NT2/D1 (cell line): ENCODE results near the gene FHOD1.

Experiments
- DNase-seq: peaks from one replicate; pipeline ENCODE4 v3.0.0-alpha.2; 2011; ENCODE audit warnings: low read depth, low spot score
- H3K27me3 ChIP-seq: 2 replicates; pipeline ENCODE4 v1.6.0; 2011; ENCODE audit warnings: mild to moderate bottlenecking; ENCODE audit not compliant: insufficient read length, insufficient read depth
- H3K36me3 ChIP-seq: 2 replicates; pipeline ENCODE4 v1.6.1; 2011; ENCODE audit warnings: mild to moderate bottlenecking, low read length, mixed read lengths; ENCODE audit not compliant: insufficient read depth, insufficient read length
- H3K4me1 ChIP-seq: 2 replicates; pipeline ENCODE4 v1.5.1; 2011; ENCODE audit not compliant: insufficient read depth, insufficient read length
- H3K4me3 ChIP-seq: 2 replicates; pipeline ENCODE4 v1.5.1; 2011; ENCODE audit warnings: low read depth; ENCODE audit not compliant: insufficient read length
- H3K9ac ChIP-seq: 2 replicates; pipeline ENCODE4 v1.6.0; 2011; ENCODE audit warnings: low read depth; ENCODE audit not compliant: insufficient read length
- H3K9me3 ChIP-seq: 2 replicates; pipeline ENCODE4 v1.5.1; 2011; ENCODE audit warnings: mild to moderate bottlenecking, low read length; ENCODE audit not compliant: insufficient read depth
- SUZ12 ChIP-seq: IDR thresholded peaks from 2 replicates; pipeline ENCODE4 v1.6.1; 2011; ENCODE audit not compliant: insufficient read length, insufficient read depth; ENCODE audit errors: extremely low read depth
- YY1 ChIP-seq: IDR thresholded peaks from 2 replicates; pipeline ENCODE4 v1.6.1; 2011; ENCODE audit not compliant: insufficient read length, insufficient read depth
- ZNF274 ChIP-seq: IDR thresholded peaks from 2 replicates; pipeline ENCODE4 v1.6.1; 2011; ENCODE audit warnings: mild to moderate bottlenecking, low read depth, low read length

FHOD1 gene

GRCh38 chr16:67228034-67228785 lies 19.1 kb downstream of the FHOD1 start:
- Histone ChIP-seq H3K4me1 (peaks cover 5% of the 10 kb centered on the region), H3K4me3 (peak overlapping the region; percentile 97), H3K27me3 (peaks cover 10% of the 10 kb centered on the region), H3K36me3 (peaks cover 50% of the 10 kb centered on the region), H3K9ac (peak overlapping the region; percentile 97), H3K9me3 (no peaks in the 10 kb centered on the region)
- TF ChIP-seq ZNF274: no peak
- no peak for TF ChIP-seq YY1
- no peak for TF ChIP-seq SUZ12
- no peak for DNase-seq

GRCh38 chr16:67227567-67227921 lies 19.7 kb downstream of the FHOD1 start:
- Histone ChIP-seq H3K36me3 (peaks cover 48% of the 10 kb centered on the region), H3K27me3 (peaks cover 10% of the 10 kb centered on the region), H3K9me3 (no peaks in the 10 kb centered on the region), H3K4me3 (peak overlapping the region; percentile 97), H3K4me1 (peaks cover 5% of the 10 kb centered on the region), H3K9ac (peak overlapping the region; percentile 97)
- no peak for DNase-seq
- no peak for TF ChIP-seq ZNF274
- no peak for TF ChIP-seq YY1
- no peak for TF ChIP-seq SUZ12

- TF ChIP-seq YY1 (peak; percentile 63), SUZ12 (no peak)
- H3K4me3 ChIP-seq: peak within 1 kb of the TSS; percentile 97
Observed at GRCh38 chr16:67226804-67227566, 20.3 kb downstream of the FHOD1 start, which contains the start of gene TMEM208. Gene TMEM208 (plus strand): TSS chr16:67227130. CDS start chr16:67227219, 89 bp downstream.

GRCh38 chr16:67226295-67226803 lies 20.9 kb downstream of the FHOD1 start:
- peaks cover 10% of the 10 kb centered on the region for H3K27me3 ChIP-seq
- peaks cover 5% of the 10 kb centered on the region for H3K4me1 ChIP-seq
- peak overlapping the region; percentile 70 for H3K9ac ChIP-seq
- peaks cover 37% of the 10 kb centered on the region for H3K36me3 ChIP-seq
- TF ChIP-seq YY1 (no peak), ZNF274 (no peak), SUZ12 (no peak)
- H3K9me3 ChIP-seq: no peaks in the 10 kb centered on the region
- no peak for DNase-seq
- peak overlapping the region; percentile 97 for H3K4me3 ChIP-seq

More at GRCh38 chr16:67226804-67227566, 20.3 kb downstream of the FHOD1 start, which contains the start of gene TMEM208:
- peak; percentile 99 for DNase-seq
- H3K27me3 ChIP-seq: peaks cover 10% of the 10 kb centered on the region
- H3K4me1 ChIP-seq: peaks cover 5% of the 10 kb centered on the region
- H3K9me3 ChIP-seq: no peaks in the 10 kb centered on the region
- peaks cover 44% of the 10 kb centered on the region for H3K36me3 ChIP-seq
- peak within 1 kb of the TSS; percentile 97 for H3K9ac ChIP-seq

- H3K9ac ChIP-seq: no peak overlapping the region
- TF ChIP-seq YY1: no peak
- TF ChIP-seq SUZ12: no peak
- TF ChIP-seq ZNF274: no peak
- H3K36me3 ChIP-seq: peaks cover 14% of the 10 kb centered on the region
- H3K9me3 ChIP-seq: no peaks in the 10 kb centered on the region
- peaks cover 10% of the 10 kb centered on the region for H3K27me3 ChIP-seq
- no peak for DNase-seq
- H3K4me1 ChIP-seq: peaks cover 5% of the 10 kb centered on the region
- no peak overlapping the region for H3K4me3 ChIP-seq
Observed at GRCh38 chr16:67223992-67224391, 23.3 kb downstream of the FHOD1 start.

DNA sequence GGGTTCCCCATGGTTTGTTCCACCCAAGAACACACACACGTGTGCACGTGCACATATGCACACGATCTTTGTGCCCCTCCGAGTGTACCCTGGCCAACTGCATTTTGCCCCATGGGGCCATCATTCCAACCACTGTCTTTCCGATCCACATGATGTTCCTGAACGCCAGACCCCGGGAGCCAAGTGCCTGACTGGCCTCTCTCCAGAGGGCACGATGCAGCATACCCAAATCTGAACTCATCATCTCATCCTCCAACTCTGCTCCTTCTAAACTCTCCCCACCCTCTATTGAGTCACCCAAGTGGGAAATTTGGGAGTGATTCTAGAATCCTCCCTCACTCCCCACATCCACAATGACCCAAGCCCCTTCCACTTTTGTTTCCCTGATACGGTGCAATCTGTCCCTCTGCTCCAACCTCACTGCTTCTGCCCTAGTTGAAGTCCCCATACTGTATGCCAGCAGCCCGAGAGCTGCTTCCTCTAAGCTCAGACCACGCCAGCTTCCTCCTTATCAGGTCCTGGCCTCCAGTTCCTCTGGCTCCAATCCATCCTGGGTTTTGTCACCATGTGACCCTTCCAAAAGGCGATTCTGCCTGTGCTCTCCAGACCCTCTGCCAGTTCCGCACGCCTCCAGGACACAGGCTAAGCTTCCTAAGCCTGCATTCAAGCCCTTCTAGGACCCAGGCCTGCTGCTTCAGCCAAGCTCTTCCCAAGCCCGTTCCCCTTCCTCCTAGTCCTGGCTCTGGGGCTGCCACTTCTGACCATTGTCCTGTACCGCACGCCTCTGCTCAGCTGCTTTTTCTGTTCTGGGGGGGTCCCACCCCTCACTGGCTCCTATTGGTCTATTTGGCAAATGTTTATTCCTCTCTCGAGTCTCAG lies 30.4 kb downstream of the FHOD1 start:
- Histone ChIP-seq H3K9me3 (no peaks in the 10 kb centered on the region), H3K27me3 (peaks cover 19% of the 10 kb centered on the region), H3K36me3 (no peaks in the 10 kb centered on the region), H3K9ac (no peak overlapping the region), H3K4me3 (no peak overlapping the region), H3K4me1 (no peaks in the 10 kb centered on the region)
- no peak for TF ChIP-seq ZNF274
- no peak for TF ChIP-seq SUZ12
- no peak for TF ChIP-seq YY1
- DNase-seq: no peak

DNA sequence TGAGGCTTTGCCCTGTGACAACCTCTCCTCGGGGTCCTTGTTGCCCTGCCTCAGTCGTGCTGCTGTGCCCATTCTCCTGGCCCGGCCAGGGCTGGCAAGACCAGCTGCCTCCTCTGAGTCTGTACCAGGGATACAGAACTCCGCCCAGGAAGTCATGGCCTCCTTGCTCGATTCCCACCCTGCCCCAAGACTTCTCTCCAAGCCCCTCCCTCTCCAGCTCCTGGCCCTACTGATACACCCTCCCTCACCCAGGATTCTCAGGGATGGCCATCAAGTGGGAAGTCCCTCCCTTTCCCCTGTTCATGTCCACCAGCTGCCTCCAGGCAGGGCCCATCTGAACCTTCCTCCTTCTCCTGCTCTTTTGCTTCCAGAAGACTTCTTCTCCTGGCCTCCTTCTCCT lies 31.6 kb downstream of the FHOD1 start:
- no peak overlapping the region for H3K9ac ChIP-seq
- H3K27me3 ChIP-seq: peaks cover 19% of the 10 kb centered on the region
- H3K4me1 ChIP-seq: no peaks in the 10 kb centered on the region
- DNase-seq: no peak
- no peak overlapping the region for H3K4me3 ChIP-seq
- no peaks in the 10 kb centered on the region for H3K9me3 ChIP-seq
- H3K36me3 ChIP-seq: no peaks in the 10 kb centered on the region
- no peak for TF ChIP-seq YY1
- TF ChIP-seq SUZ12: no peak
